Suprapubic skin (tissue), 4 donors: ENCODE data around the gene UGDH.

ENCODE experiments used
- POLR2A ChIP-seq, 2 donors: fragments of 450-650 bp; IDR thresholded peaks; one replicate each; pipeline ENCODE4 v1.6.1; 2017; ENCODE audit warnings: antibody characterized with exemption in 2 of 2, mild to moderate bottlenecking in 2 of 2, moderate library complexity in 2 of 2
- POLR2AphosphoS5 ChIP-seq, 3 donors: sonication (generic); formaldehyde crosslinking; IDR thresholded peaks; one replicate each; pipeline ENCODE4 v1.6.1; 2017; ENCODE audit warnings: antibody characterized with exemption in 3 of 3

GRCh38 chr4:39530682-39531081, 3.4 kb upstream of the UGDH start:
- no peak for TF ChIP-seq POLR2A (IDR thresholded peaks at IDR 0.05)
- no peak for TF ChIP-seq POLR2AphosphoS5 (IDR thresholded peaks at IDR 0.05)
